K562 (cell line): ENCODE measurements around the gene KCNN4. TPM values are rescaled to one million over a fixed set of nuclear protein-coding genes. Genes with fewer than 3 reads are reported as not detected.

ENCODE experiments used
- BRCA1 ChIP-seq, 2 experiments: fragments of 450-650 bp in 1 of 2; sonication (generic) in 1 of 2; formaldehyde crosslinking in 1 of 2; IDR thresholded peaks; 2 replicates each; pipeline versions ENCODE4 v1.5.0 to v1.6.1; 2017 to 2020; ENCODE audit warnings: mild to moderate bottlenecking in 1 of 2, missing genetic modification reagents in 1 of 2
- E2F3 ChIP-seq: fragments of 250-450 bp; sonication (Bioruptor Pico); IDR thresholded peaks from 2 replicates; pipeline ENCODE4 v1.4.0; 2020; ENCODE audit warnings: mild to moderate bottlenecking
- EP300 ChIP-seq: IDR thresholded peaks from 2 replicates; pipeline ENCODE4 v1.6.1; 2012; ENCODE audit warnings: low read length, improper control_type of control experiment
- KAT7 ChIP-seq: sonication (generic); formaldehyde crosslinking; IDR thresholded peaks from 2 replicates; pipeline ENCODE4 v1.8.0; 2022; ENCODE audit warnings: missing genetic modification reagents, mild to moderate bottlenecking, borderline replicate concordance
- LEF1 ChIP-seq: fragments of 450-650 bp; IDR thresholded peaks from 2 replicates; pipeline ENCODE4 v1.6.1; 2016; ENCODE audit warnings: mild to moderate bottlenecking
- MAZ ChIP-seq, 2 experiments: fragments of 450-650 bp in 1 of 2; sonication (generic) in 1 of 2; formaldehyde crosslinking; IDR thresholded peaks in 1 of 2; conservative IDR thresholded peaks in 1 of 2; 2 replicates each; pipeline versions ENCODE4 v1.4.0 to v1.5.0; 2020; ENCODE audit warnings: mild to moderate bottlenecking in 1 of 2, missing genetic modification reagents in 1 of 2
- MEIS2 ChIP-seq: fragments of 450-650 bp; IDR thresholded peaks from 2 replicates; pipeline ENCODE4 v1.6.1; 2014; ENCODE audit warnings: mild to moderate bottlenecking; ENCODE audit not compliant: partially characterized antibody
- MTA3 ChIP-seq: fragments of 450-650 bp; formaldehyde crosslinking; IDR thresholded peaks from 2 replicates; pipeline ENCODE4 v1.6.1; 2017; ENCODE audit warnings: mild to moderate bottlenecking, borderline replicate concordance
- MXI1 ChIP-seq: IDR thresholded peaks from 2 replicates; pipeline ENCODE4 v1.6.1; 2011; ENCODE audit warnings: low read depth, mild to moderate bottlenecking, improper control_type of control experiment, low read length
- POLR2H ChIP-seq: IDR thresholded peaks from 2 replicates; pipeline ENCODE4 v1.6.1; 2016; ENCODE audit warnings: missing genetic modification characterization, low read depth, mild to moderate bottlenecking, control low read depth, missing compliant biosample characterization, moderate library complexity
- TCF7L2 ChIP-seq: fragments of 150-350 bp; IDR thresholded peaks from 2 replicates; pipeline ENCODE4 v1.6.1; 2016; ENCODE audit warnings: low read depth, mild to moderate bottlenecking, low read length, moderate library complexity
- XRCC3 ChIP-seq: fragments of 450-650 bp; IDR thresholded peaks from 2 replicates; pipeline ENCODE4 v1.6.1; 2017; ENCODE audit warnings: mild to moderate bottlenecking, moderate library complexity
- ZKSCAN1 ChIP-seq: fragments of 150-350 bp; IDR thresholded peaks from 2 replicates; pipeline ENCODE4 v1.6.1; 2016; ENCODE audit warnings: low read depth, low read length
- ZNF134 ChIP-seq: fragments of 250-450 bp; sonication (Bioruptor Pico); conservative IDR thresholded peaks from 2 replicates; pipeline ENCODE4 v1.4.0; 2020
- ZNF253 ChIP-seq: fragments of 250-450 bp; sonication (Bioruptor Pico); conservative IDR thresholded peaks from 2 replicates; pipeline ENCODE4 v1.6.1; 2021; ENCODE audit warnings: mild to moderate bottlenecking
- ZNF263 ChIP-seq: sonication (generic); formaldehyde crosslinking; IDR thresholded peaks from 2 replicates; pipeline ENCODE4 v1.8.0; 2022; ENCODE audit warnings: mild to moderate bottlenecking, missing genetic modification reagents, borderline replicate concordance
- ZNF764 ChIP-seq: fragments of 250-450 bp; sonication (Bioruptor Pico); IDR thresholded peaks from 2 replicates; pipeline ENCODE4 v1.4.0; 2020; ENCODE audit warnings: low read depth, mild to moderate bottlenecking, moderate library complexity
- polyA plus RNA-seq, 8 experiments: library from polyadenylated mRNA; depleted of rRNA in 4 of 8; stranded (reverse) in 5 of 8; unstranded in 3 of 8; fragments of >200 nt; fragmentation: Nextera tagmentation in 2 of 8; fragmentation: Illumina TruSeq in 1 of 8; extraction: Ambion mirVana in 2 of 8; extraction: Trizol in 1 of 8; gene quantifications; 2 replicates each; pipeline versions ENCODE4 v1.2.1 to v1.2.3, GENCODE V29; 2011 to 2014; ENCODE audit warnings: inconsistent platforms in 1 of 8, missing spikeins in 1 of 8
- total RNA-seq, 7 experiments: library from RNA; depleted of rRNA in 6 of 7; stranded (reverse); fragments of >200 nt in 6 of 7; fragmentation: Illumina TruSeq in 2 of 7; extraction: Trizol in 2 of 7; gene quantifications; 2 replicates each; pipeline versions ENCODE4 v1.2.1 to v1.2.3, GENCODE V29; 2011 to 2021; ENCODE audit warnings: low replicate concordance in 1 of 7
- TF ChIP-seq, protein P1 (sequence below): fragments of 200-400 bp; formaldehyde crosslinking; IDR thresholded peaks from 2 replicates; pipeline ENCODE4 v1.6.1; 2017; ENCODE audit warnings: mild to moderate bottlenecking, low read depth, low read length, moderate library complexity
- TF ChIP-seq, protein P2 (sequence below): fragments of 450-650 bp; formaldehyde crosslinking; IDR thresholded peaks from 2 replicates; pipeline ENCODE4 v1.4.0; 2020; ENCODE audit warnings: mild to moderate bottlenecking, moderate library complexity
- TF ChIP-seq, protein P3 (sequence below), 2 experiments: IDR thresholded peaks in 1 of 2; conservative IDR thresholded peaks in 1 of 2; 2 replicates each; pipeline ENCODE4 v1.6.1; 2016; ENCODE audit warnings: low read depth in 2 of 2, mild to moderate bottlenecking in 1 of 2, missing compliant biosample characterization in 1 of 2, missing genetic modification characterization in 1 of 2, moderate library complexity in 1 of 2
- TF ChIP-seq, protein P4 (sequence below), 2 experiments: fragments of 450-650 bp in 1 of 2; sonication (generic) in 1 of 2; formaldehyde crosslinking in 1 of 2; IDR thresholded peaks in 1 of 2; conservative IDR thresholded peaks in 1 of 2; 2 replicates each; pipeline versions ENCODE4 v1.6.1 to v1.8.1; 2016 to 2023; ENCODE audit warnings: mild to moderate bottlenecking in 2 of 2, moderate library complexity in 2 of 2, inconsistent platforms in 1 of 2, missing genetic modification reagents in 1 of 2

KCNN4 gene
- total and polyA plus RNA-seq, 9 of the 15 experiments (the other 6 are each of a cell fraction or from before 2014, with no cell fraction given) = 0.53 to 37.7 (median 25.9) TPM

DNA sequence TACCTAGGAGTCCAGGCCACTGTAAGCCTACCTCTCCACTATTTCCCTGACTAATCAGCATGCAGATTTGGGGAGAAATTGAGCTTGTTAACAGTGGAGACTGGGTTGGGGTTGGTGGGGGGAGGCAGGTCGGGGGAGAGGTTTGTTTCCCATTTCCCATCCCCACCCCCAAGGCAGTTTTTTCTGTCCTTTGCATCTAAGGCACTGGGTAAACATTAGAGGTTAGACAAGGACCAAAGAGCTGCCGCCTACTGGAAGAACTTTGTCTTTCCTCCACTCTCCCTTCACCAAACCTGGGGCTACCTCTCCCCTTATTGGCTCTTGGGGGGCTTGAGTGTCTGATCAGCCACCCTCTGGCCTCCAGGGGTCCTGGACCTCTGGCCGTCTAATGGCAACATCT is 953 bp downstream of the KCNN4 start (continued):
- TF ChIP-seq, protein P1, sequence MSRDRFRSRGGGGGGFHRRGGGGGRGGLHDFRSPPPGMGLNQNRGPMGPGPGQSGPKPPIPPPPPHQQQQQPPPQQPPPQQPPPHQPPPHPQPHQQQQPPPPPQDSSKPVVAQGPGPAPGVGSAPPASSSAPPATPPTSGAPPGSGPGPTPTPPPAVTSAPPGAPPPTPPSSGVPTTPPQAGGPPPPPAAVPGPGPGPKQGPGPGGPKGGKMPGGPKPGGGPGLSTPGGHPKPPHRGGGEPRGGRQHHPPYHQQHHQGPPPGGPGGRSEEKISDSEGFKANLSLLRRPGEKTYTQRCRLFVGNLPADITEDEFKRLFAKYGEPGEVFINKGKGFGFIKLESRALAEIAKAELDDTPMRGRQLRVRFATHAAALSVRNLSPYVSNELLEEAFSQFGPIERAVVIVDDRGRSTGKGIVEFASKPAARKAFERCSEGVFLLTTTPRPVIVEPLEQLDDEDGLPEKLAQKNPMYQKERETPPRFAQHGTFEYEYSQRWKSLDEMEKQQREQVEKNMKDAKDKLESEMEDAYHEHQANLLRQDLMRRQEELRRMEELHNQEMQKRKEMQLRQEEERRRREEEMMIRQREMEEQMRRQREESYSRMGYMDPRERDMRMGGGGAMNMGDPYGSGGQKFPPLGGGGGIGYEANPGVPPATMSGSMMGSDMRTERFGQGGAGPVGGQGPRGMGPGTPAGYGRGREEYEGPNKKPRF = no peak
- no peak for TF ChIP-seq E2F3 (CRISPR knock-in tag)
- TF ChIP-seq, protein P2, sequence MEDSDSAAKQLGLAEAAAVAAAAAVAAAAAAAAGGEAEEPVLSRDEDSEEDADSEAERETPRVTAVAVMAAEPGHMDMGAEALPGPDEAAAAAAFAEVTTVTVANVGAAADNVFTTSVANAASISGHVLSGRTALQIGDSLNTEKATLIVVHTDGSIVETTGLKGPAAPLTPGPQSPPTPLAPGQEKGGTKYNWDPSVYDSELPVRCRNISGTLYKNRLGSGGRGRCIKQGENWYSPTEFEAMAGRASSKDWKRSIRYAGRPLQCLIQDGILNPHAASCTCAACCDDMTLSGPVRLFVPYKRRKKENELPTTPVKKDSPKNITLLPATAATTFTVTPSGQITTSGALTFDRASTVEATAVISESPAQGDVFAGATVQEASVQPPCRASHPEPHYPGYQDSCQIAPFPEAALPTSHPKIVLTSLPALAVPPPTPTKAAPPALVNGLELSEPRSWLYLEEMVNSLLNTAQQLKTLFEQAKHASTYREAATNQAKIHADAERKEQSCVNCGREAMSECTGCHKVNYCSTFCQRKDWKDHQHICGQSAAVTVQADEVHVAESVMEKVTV (CRISPR knock-in tag) = peak; percentile 13; the same call in 1 of the 2 replicates
- peak in 1 of 2 experiments; percentile 50; a peak in 1 of 4 replicates for TF ChIP-seq MAZ (CRISPR knock-in tag; conservative IDR thresholded peaks at IDR 0.05 in 1 of 2, IDR thresholded peaks at IDR 0.05 in 1 of 2)
- no peak for TF ChIP-seq ZNF764 (CRISPR knock-in tag)
- no peak for TF ChIP-seq POLR2H (tag)
- peak; percentile 46; the same call in 1 of the 2 replicates for TF ChIP-seq EP300
- no peak for TF ChIP-seq TCF7L2
- TF ChIP-seq XRCC3 = no peak
- TF ChIP-seq ZNF263 (CRISPR knock-in tag) = 0 out of 2 replicates have a peak, but pooled peaks have one; percentile 85
- TF ChIP-seq MEIS2 = no peak
- TF ChIP-seq KAT7 (CRISPR knock-in tag) = no peak
- peak; percentile 50; the same call in 1 of the 2 replicates for TF ChIP-seq LEF1
- no peak for TF ChIP-seq ZNF253 (CRISPR knock-in tag)
- TF ChIP-seq ZKSCAN1 = no peak
- TF ChIP-seq MTA3 = 0 out of 2 replicates have a peak, but pooled peaks have one; percentile 42
- TF ChIP-seq MXI1 = no peak
- no peak for TF ChIP-seq ZNF134 (CRISPR knock-in tag)
- TF ChIP-seq, protein P3, sequence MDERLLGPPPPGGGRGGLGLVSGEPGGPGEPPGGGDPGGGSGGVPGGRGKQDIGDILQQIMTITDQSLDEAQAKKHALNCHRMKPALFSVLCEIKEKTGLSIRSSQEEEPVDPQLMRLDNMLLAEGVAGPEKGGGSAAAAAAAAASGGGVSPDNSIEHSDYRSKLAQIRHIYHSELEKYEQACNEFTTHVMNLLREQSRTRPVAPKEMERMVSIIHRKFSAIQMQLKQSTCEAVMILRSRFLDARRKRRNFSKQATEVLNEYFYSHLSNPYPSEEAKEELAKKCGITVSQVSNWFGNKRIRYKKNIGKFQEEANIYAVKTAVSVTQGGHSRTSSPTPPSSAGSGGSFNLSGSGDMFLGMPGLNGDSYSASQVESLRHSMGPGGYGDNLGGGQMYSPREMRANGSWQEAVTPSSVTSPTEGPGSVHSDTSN (CRISPR knock-in tag; IDR thresholded peaks at IDR 0.05; ENCODE audit: low read depth) = no peak
- TF ChIP-seq, protein P3 (tag; conservative IDR thresholded peaks at IDR 0.05; ENCODE audit: low read depth) = no peak
- TF ChIP-seq, protein P4, sequence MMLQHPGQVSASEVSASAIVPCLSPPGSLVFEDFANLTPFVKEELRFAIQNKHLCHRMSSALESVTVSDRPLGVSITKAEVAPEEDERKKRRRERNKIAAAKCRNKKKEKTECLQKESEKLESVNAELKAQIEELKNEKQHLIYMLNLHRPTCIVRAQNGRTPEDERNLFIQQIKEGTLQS (IDR thresholded peaks at IDR 0.05) = no peak
- TF ChIP-seq, protein P4 (CRISPR knock-in tag; conservative IDR thresholded peaks at IDR 0.05) = no peak
- no peak for TF ChIP-seq BRCA1 (IDR thresholded peaks at IDR 0.05)
- no peak for TF ChIP-seq BRCA1 (CRISPR knock-in tag; IDR thresholded peaks at IDR 0.05)
